GM12872 (cell line): ENCODE results near the gene PTPN6.

Experiments
- TF ChIP-seq, protein P1 (sequence below): IDR thresholded peaks from 3 replicates; pipeline ENCODE4 v1.5.1; 2011; ENCODE audit warnings: low read depth, mild to moderate bottlenecking, low read length, moderate library complexity; ENCODE audit not compliant: insufficient read depth

The PTPN6 gene

DNA sequence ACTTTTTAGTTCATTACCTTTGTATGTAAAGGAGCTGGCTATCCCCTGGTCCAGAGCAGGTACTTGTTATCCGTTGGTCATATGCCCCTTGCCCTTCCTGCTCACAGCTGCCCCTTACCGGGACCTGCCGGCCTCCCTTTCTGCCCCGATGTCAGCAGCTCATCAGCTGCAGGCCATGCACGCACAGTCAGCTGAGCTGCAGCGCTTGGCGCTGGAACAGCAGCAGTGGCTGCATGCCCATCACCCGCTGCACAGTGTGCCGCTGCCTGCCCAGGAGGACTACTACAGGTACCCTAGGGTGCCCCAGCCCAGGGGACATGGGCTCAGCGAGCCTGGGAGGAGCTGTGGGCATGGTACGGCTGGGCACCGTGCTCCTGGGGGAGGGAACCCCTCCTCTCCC, 9.9 kb upstream of the PTPN6 start:
- TF ChIP-seq, protein P1, sequence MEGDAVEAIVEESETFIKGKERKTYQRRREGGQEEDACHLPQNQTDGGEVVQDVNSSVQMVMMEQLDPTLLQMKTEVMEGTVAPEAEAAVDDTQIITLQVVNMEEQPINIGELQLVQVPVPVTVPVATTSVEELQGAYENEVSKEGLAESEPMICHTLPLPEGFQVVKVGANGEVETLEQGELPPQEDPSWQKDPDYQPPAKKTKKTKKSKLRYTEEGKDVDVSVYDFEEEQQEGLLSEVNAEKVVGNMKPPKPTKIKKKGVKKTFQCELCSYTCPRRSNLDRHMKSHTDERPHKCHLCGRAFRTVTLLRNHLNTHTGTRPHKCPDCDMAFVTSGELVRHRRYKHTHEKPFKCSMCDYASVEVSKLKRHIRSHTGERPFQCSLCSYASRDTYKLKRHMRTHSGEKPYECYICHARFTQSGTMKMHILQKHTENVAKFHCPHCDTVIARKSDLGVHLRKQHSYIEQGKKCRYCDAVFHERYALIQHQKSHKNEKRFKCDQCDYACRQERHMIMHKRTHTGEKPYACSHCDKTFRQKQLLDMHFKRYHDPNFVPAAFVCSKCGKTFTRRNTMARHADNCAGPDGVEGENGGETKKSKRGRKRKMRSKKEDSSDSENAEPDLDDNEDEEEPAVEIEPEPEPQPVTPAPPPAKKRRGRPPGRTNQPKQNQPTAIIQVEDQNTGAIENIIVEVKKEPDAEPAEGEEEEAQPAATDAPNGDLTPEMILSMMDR, result no peak

- TF ChIP-seq, protein P1, result no peak
Measured at GRCh38 chr12:6941782-6942181, 9.4 kb upstream of the PTPN6 start.

DNA sequence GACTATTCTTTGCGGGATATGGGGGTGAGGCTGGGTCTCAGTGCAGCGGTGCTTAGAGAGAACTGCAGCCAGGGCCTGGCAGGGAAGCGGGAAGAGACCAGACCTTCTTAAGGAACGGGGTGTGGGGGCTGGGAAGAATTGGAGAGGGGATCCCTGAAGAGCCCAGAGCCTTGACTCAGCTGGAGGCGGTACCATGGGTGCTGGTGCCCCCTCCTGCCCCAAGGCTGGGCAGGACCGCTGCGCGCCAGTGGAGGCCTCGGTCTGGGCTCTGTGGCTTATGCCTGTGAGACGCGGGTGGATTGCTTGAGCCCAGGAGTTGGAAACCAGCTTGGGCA, 8.9 kb upstream of the PTPN6 start:
- TF ChIP-seq, protein P1, result no peak

DNA sequence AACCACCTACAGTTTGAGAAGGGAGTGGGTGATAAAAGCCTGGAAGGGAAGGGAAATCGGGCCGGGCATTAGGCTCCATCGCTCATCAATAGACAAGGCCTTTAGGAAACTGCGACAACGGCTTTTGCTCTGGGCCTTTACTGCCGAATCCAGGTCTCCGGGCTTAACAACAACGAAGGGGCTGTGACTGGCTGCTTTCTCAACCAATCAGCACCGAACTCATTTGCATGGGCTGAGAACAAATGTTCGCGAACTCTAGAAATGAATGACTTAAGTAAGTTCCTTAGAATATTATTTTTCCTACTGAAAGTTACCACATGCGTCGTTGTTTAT, 7.8 kb upstream of the PTPN6 start:
- TF ChIP-seq, protein P1, result no peak

GRCh38 chr12:6943722-6944380, 7.3 kb upstream of the PTPN6 start, which contains the start of the genes C12orf57 and RNU7-1:
TSS of gene C12orf57 (plus strand) at chr12:6944022. CDS start at chr12:6944122, 100 bp downstream.
TSS of gene RNU7-1 (plus strand) at chr12:6943816.
- TF ChIP-seq, protein P1, result no peak

- TF ChIP-seq, protein P1, result peak; percentile 97
Measured at GRCh38 chr12:6944381-6945186, 6.6 kb upstream of the PTPN6 start.

GRCh38 chr12:6945613-6946012, 5.5 kb upstream of the PTPN6 start:
- TF ChIP-seq, protein P1, result no peak; the same call in 2 of the 3 replicates
